Mucosa of gallbladder (tissue), 1 donor: ENCODE data around the gene LRRC8D. TPM values are rescaled to one million over a fixed set of nuclear protein-coding genes. Genes with fewer than 3 reads are reported as not detected.
"Not testable (repeated sequence)": the region's sequence is repeated elsewhere in the genome, so short reads cannot be mapped to it uniquely, and the experiment has no call there.

Source experiments
- DNase-seq: peaks from one replicate; pipeline ENCODE4 v3.0.0-alpha.2; 2020; ENCODE audit warnings: low spot score
- total RNA-seq: library from RNA; stranded (reverse); gene quantifications from one replicate; pipeline ENCODE4 v1.2.1, GENCODE V29; 2021
- donor health status: DM: no; HTN: no; CAD: no.

LRRC8D gene
- total RNA-seq, 1 donor from 2014 or later, result 26.5 TPM

GRCh38 chr1:89912073-89912472 is 91.2 kb downstream of the LRRC8D start:
- no peak for DNase-seq

DNA sequence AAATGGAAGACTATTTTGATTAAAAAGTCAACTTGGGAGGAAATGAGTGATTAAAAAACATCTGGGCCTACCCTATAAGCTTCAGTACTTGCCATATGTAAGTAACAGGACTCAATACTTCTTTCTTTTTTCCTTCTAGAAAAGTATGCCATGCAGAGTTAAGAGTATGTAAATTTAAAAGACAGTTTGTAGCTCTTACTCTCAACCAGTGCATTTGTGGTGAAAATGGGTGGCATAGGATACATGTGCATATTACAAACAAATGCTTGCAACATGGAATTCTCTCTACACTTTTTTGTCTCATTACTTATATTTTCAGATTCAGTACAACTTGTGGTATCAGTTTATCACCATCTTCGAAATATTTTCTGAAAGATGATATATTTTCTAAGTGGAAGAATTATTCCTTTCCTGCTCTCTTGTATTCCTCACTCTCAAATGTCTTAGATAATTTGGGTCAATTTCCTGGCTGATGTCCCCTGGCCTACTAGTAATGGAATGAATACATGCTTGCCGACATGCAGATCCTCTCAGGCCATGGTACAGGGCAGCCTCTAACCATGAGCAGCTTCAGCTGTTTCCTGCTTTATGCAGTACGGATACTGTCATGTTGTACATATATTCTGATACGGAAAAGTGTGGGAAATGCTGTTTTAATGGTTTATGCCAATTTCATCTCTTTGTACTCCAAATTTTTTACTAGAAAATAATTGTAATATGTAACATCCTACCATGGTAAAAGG is 92.7 kb downstream of the LRRC8D start:
- no peak for DNase-seq

DNA sequence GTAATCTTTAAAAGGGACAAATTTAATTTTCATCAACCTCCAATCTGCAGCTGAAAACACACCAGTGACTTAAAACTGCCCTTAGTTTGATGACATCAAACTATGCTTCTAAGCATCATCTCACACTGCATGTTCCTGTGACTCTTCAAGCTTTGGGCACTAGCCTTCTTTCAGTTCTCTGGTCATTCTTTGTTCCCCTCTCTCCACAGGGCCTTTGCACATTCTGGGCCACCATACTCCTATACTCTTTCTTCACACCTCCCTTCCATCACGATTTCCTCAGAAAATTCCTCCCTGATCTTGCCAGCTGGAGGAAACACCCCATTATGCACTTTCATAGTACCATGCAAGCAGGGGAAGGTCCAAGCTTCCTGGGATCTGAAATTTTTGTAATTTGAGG is 96.5 kb downstream of the LRRC8D start:
- no peak for DNase-seq

DNA sequence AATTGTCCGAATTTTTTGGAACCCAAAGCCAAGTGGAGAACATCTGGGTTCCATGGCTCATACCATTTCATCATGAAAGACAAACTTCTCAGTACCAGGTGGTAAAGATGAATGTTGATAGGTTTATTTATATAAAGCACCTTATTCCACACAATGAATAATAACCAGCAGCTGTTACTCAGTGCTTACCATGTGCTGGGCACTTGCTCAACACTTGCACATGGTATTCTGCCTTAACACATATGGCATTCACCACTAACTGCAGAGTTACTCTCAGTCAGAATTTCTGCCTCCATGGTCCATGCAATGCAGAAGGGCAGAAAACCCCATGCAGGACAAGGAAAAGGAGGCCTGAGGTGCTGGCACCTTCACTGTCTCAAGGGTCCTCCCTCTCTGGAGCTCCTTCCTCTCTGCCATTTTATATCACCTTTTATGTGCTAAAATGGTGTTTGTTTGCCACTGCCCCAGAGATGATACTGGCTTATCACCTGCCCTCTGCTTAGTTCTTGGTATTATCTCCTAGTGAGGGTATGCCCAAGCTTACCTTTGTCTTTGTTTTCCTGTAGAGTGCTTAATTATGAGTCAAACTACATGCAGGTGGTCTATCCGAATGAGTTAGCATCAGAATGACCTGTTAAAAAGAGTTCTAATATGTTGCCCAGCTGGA is 97.4 kb downstream of the LRRC8D start:
- no peak for DNase-seq

DNA sequence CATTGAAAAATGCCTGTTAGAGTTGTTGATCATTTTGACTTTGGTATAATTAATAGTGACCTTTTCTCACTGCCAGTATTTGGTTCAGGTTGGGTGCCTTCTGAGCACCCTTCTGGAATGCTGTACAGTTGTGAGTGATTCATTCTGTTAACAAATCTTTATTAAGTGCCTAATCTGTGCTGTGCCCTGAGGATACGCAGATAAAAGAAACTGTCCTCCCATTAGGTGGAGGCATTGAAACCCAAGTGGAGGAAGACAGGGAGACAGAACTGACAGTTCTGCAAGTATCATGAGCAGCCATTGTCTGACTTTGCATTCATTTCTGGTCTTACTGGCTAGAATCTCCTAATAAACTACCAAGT is 97.9 kb downstream of the LRRC8D start:
- no peak for DNase-seq

DNA sequence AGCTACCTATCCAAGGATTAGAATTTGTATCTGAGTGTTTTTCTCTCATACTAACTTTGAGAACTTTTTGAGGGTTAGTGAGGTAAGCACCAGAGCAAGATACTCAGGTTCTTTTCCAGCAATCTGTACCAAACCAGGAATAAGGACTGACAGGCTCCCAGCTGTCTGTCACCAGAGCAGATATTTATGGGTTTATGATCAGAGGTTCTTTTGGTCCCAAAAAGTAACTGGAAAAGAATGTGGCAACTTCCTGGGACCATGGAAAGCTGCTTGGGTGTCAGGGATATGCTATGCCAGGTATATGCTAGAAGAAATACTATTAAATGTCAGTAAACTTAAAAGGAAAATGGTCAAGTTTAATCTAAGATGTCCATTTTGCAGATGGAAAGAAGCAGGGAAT is 98.3 kb downstream of the LRRC8D start:
- no peak for DNase-seq

DNA sequence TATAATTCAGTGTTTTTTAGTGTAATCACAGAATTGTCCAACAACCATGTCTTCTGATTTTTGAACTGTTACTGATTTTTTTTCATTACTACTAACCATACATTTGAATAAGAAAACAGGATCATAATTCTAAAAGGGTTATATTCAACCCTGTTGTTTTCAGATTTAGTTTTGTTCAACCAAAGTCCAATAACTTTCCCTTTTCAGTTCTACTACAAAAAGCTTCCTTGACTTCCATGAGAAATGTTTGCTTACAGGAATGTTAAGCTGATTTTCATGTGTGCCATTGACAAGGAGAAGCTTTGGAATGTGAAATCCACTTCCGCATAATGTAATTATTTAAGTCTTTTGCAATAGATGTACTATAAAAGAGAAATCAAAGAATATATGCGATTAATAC is 102.1 kb downstream of the LRRC8D start:
- DNase-seq, result no peak

- no peak for DNase-seq
Observed at GRCh38 chr1:89923517-89923916, 102.7 kb downstream of the LRRC8D start.

- not testable (repeated sequence) for DNase-seq
Observed at GRCh38 chr1:89924075-89924474, 103.2 kb downstream of the LRRC8D start.

- DNase-seq, result no peak
Observed at GRCh38 chr1:89927049-89927448, 106.2 kb downstream of the LRRC8D start.

GRCh38 chr1:89927478-89927877 is 106.6 kb downstream of the LRRC8D start:
- DNase-seq, result no peak

- no peak for DNase-seq
Observed at GRCh38 chr1:89928506-89928905, 107.7 kb downstream of the LRRC8D start.

GRCh38 chr1:89929467-89930063 is 108.7 kb downstream of the LRRC8D start:
- no peak for DNase-seq

GRCh38 chr1:89930579-89930978 is 109.7 kb downstream of the LRRC8D start:
- DNase-seq, result no peak

DNA sequence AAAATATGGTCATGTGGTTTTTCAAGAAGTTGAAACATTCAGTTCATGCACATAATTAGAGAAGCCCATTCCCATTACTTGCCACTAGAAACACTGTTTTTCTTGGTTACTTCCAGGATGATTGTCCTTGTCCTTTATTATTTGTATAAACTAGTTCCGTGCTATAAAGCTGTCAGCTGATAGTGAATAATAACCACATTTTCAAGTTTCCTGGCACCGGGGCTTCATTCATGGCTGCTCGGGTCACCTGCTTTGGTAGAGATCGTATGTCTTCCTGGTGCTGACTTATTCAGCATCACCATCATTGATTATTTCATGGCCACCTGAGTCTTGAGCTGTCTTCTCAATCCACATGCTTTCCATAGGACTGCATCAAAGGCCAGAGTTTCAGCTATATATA is 111.1 kb downstream of the LRRC8D start:
- no peak for DNase-seq

DNA sequence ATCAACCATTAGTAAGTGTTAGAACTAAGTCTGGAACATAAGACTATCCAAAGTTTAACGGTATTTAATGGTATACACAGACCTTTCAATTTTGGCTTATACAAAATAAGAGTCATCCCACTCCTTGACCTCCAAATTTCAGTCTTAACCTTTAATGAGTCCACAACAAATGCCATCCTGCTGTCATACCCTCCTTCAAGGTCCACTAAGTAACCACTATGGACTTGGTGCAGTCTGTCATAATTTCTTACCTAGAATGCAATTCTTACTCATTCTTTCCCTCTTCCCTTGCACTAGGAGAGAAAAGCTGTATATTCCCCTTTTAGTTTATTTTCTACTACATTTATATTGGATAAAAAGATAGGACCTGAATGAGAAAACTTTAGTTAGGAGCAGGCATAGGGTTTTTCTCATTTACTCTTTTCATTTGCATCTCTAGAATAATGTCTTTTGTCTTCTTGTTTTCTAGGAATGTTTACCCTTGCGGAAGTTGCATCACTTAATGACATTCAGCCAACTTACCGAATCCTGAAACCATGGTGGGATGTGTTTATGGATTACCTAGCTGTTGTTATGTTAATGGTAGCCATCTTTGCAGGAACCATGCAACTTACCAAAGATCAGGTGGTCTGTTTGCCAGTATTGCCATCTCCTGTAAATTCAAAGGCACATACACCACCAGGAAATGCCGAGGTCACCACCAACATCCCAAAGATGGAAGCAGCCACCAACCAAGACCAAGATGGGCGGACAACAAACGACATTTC is 111.9 kb downstream of the LRRC8D start:
- no peak for DNase-seq

GRCh38 chr1:89934461-89934860 is 113.6 kb downstream of the LRRC8D start:
- no peak for DNase-seq

- no peak for DNase-seq
Observed at GRCh38 chr1:89935235-89935634, 114.4 kb downstream of the LRRC8D start.

DNA sequence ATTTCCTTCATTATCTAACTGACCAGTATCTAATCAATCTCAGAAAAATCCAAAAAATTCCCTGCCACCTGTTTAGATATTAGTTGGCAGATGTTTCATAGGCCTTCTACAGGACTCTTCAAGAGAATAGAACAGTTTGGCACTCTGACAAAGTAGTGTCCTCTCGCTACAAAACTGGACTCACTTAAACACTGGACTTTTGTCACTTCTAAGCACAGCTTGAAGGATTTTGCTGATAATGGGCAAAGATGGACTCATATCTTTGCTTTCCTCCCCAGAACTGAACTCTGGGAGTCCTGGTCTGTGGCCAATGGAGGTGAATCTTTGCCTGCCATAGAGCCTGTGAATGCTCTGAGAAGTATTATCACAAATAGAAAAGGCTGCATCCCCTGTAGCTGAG is 115.9 kb downstream of the LRRC8D start:
- DNase-seq, result no peak

DNA sequence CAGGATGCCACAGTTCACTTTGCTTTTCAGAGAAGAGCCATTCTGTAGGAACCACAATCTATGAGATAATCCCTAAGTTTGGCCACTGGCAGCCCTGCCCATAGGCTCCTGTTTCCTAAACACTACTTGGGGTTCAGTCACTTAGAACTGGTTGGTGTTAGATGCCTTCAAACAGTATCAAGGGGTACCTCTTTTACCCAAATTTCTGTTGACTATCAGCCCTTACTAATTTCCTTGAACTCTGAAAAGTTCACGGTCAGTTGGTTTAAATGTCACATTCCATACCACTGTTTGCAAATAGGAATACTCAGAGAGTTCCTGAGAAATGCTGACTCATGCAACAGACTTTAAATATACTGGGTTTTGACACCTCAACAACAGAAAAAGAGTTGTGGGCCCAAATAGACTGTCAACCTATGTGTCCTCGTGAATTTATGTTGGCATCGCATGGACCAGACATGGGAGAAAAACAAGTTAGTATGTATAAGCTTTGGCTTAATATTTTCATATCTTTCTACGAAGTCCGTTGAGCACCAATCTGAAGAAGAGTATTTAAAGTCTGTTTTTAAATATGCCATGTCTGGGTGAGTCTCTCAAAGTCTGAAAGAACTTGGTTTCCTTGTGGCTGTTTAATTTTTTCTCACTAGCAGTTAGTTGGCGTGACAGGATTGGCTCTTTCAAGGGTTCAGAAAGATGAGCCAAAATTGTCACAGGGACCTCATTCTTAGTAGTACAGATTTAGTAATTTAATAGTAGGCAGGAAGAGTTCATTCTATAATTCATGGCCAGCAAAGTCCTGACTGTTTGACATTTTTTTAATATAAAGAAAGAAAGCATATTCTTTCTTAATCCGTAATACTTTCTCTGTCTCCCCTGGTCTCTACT is 117.6 kb downstream of the LRRC8D start:
- no peak for DNase-seq

DNA sequence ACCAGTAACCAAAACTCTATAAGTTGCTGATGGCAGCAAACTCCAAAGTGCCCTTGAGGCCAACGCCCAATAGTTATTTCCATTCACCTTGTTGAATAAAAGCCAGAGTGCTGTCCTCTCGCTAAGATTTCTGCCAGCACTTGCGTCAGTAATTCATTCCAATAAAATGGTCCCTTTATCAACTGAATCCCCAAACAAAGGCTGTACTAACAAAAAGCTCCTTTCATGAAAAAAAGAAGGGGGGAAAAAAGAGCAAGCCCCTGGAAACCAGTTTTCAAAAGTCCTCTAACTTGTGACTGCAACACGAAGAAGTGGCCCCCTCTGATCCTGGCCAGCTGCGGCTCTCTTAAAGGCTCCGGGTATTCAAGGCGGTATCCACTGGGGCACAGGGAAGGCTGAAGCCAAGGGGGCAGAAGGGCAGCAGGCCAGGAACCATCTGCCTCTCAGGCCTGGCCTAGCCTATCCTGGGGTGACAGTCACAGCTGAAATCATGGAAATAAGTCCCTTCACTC is 118.3 kb downstream of the LRRC8D start:
- no peak for DNase-seq
